ENCODE data around the gene MTCL1. TPM values are rescaled to one million over a fixed set of nuclear protein-coding genes. Genes with fewer than 3 reads are reported as not detected.

The MTCL1 gene
- total RNA-seq, 1 experiment from 2014 or later, result 11.6 TPM

- no peak overlapping the region for H3K27ac Mint-ChIP-seq (ENCODE audit: low read depth, unreplicated experiment)
- CTCF ChIA-PET, result interaction anchor here (1.1 kb wide), 1 partner anchor 147 kb away, joined by 3 read pairs; no protein-coding TSS in a partner anchor
- no peaks in the 10 kb centered on the region for H3K9me3 Mint-ChIP-seq (ENCODE audit: unreplicated experiment)
- no peak for DNase-seq (ENCODE audit: unreplicated experiment)
- BruUV-seq (replicated peaks), result no TSS peak
- POLR2A ChIA-PET, result interaction anchor here (0.8 to 1.4 kb wide), 3 partner anchors 8 to 12 kb away, joined by 3 read pairs; no protein-coding TSS in a partner anchor
- no peaks in the 10 kb centered on the region for H3K4me1 Mint-ChIP-seq (ENCODE audit: insufficient read depth, unreplicated experiment)
- TF ChIP-seq, protein P1, sequence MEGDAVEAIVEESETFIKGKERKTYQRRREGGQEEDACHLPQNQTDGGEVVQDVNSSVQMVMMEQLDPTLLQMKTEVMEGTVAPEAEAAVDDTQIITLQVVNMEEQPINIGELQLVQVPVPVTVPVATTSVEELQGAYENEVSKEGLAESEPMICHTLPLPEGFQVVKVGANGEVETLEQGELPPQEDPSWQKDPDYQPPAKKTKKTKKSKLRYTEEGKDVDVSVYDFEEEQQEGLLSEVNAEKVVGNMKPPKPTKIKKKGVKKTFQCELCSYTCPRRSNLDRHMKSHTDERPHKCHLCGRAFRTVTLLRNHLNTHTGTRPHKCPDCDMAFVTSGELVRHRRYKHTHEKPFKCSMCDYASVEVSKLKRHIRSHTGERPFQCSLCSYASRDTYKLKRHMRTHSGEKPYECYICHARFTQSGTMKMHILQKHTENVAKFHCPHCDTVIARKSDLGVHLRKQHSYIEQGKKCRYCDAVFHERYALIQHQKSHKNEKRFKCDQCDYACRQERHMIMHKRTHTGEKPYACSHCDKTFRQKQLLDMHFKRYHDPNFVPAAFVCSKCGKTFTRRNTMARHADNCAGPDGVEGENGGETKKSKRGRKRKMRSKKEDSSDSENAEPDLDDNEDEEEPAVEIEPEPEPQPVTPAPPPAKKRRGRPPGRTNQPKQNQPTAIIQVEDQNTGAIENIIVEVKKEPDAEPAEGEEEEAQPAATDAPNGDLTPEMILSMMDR (IDR thresholded peaks at IDR 0.05; ENCODE audit: unreplicated experiment), result no peak
- no peak overlapping the region for H3K4me3 Mint-ChIP-seq (ENCODE audit: unreplicated experiment)
- H3K36me3 Mint-ChIP-seq (ENCODE audit: insufficient read depth, unreplicated experiment), result no peaks in the 10 kb centered on the region
- intact Hi-C loops (cut with micrococcal nuclease), result no loop called here
- no peaks in the 10 kb centered on the region for H3K27me3 Mint-ChIP-seq (ENCODE audit: insufficient read depth, unreplicated experiment)
These were observed 137.6 kb downstream of the MTCL1 start for GRCh38 chr18:8843005-8843404.

DNA sequence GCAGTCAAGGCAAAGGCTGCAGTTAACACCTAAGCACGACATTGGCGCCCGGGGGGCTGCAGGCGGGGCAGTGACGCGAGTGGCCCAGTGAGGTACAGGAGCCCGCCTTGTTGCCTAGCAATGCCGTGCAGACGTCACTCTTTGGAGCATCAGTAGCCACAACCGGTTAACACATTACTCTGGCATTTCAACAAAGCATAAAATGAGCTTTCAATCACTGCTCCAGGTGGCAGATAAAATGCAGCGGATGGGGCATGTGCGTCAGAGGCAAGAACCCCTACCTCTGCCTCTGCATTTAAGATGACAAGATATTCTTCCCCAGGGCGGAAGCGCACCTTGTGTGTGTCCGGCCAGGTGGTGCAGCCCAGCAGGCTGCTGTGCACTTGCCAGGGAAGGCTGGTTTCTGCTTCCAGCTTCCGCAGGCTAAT, 139.4 kb downstream of the MTCL1 start:
- Mint-ChIP-seq H3K9me3 (ENCODE audit: unreplicated experiment) (no peaks in the 10 kb centered on the region), H3K4me1 (ENCODE audit: insufficient read depth, unreplicated experiment) (no peaks in the 10 kb centered on the region), H3K27ac (ENCODE audit: low read depth, unreplicated experiment) (no peak overlapping the region), H3K27me3 (ENCODE audit: insufficient read depth, unreplicated experiment) (no peaks in the 10 kb centered on the region), H3K4me3 (ENCODE audit: unreplicated experiment) (no peak overlapping the region), H3K36me3 (ENCODE audit: insufficient read depth, unreplicated experiment) (no peaks in the 10 kb centered on the region)
- TF ChIP-seq, protein P1 (IDR thresholded peaks at IDR 0.05; ENCODE audit: unreplicated experiment), result no peak
- no peak for DNase-seq (ENCODE audit: unreplicated experiment)
- no TSS peak for BruUV-seq (replicated peaks)
- intact Hi-C loops (cut with micrococcal nuclease), result no loop called here
- CTCF ChIA-PET, result no interaction called here
- POLR2A ChIA-PET, result no interaction called here

DNA sequence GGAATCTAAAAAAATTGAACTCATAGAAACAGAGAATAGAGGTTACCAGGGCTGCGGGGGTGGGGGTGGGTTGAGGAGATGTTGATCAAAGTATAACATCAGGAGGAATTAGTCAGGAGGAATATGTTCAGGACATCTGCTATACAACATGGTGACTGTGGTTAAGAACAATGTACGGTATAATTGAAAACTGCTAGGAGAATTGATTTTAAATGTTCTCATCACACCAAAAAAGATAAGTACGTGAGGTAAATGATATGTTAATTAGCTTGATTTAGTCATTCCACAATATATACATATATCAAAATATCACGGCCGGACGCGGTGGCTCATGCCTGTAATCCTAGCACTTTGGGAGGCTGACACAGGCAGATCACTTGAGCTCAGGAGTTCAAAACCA, 140.2 kb downstream of the MTCL1 start:
- ChIA-PET POLR2A (no interaction called here), CTCF (interaction anchor here (1.0 kb wide), 1 partner anchor 13 kb away, joined by 3 read pairs; no protein-coding TSS in a partner anchor)
- TF ChIP-seq, protein P1 (IDR thresholded peaks at IDR 0.05; ENCODE audit: unreplicated experiment), result no peak
- Mint-ChIP-seq H3K4me1 (ENCODE audit: insufficient read depth, unreplicated experiment) (no peaks in the 10 kb centered on the region), H3K36me3 (ENCODE audit: insufficient read depth, unreplicated experiment) (no peaks in the 10 kb centered on the region), H3K27ac (ENCODE audit: low read depth, unreplicated experiment) (no peak overlapping the region), H3K27me3 (ENCODE audit: insufficient read depth, unreplicated experiment) (no peaks in the 10 kb centered on the region), H3K9me3 (ENCODE audit: unreplicated experiment) (no peaks in the 10 kb centered on the region), H3K4me3 (ENCODE audit: unreplicated experiment) (no peak overlapping the region)
- BruUV-seq (replicated peaks), result no TSS peak
- no peak for DNase-seq (ENCODE audit: unreplicated experiment)
- intact Hi-C loops (cut with micrococcal nuclease), result no loop called here

- POLR2A ChIA-PET, result interaction anchor here (1.3 kb wide), 1 partner anchor 9 kb away, joined by 3 read pairs; no protein-coding TSS in a partner anchor
- CTCF ChIA-PET, result interaction anchor here (0.7 to 1.0 kb wide), 2 partner anchors 10 to 135 kb away, joined by 3 to 4 read pairs; no protein-coding TSS in a partner anchor
These were observed 141.9 kb downstream of the MTCL1 start for GRCh38 chr18:8847066-8847755.

More at GRCh38 chr18:8847066-8847755, 141.9 kb downstream of the MTCL1 start:
- no peak for DNase-seq (ENCODE audit: unreplicated experiment)
- Mint-ChIP-seq H3K4me3 (ENCODE audit: unreplicated experiment) (no peak overlapping the region), H3K9me3 (ENCODE audit: unreplicated experiment) (no peaks in the 10 kb centered on the region), H3K4me1 (ENCODE audit: insufficient read depth, unreplicated experiment) (no peaks in the 10 kb centered on the region), H3K27me3 (ENCODE audit: insufficient read depth, unreplicated experiment) (no peaks in the 10 kb centered on the region), H3K27ac (ENCODE audit: low read depth, unreplicated experiment) (no peak overlapping the region), H3K36me3 (ENCODE audit: insufficient read depth, unreplicated experiment) (no peaks in the 10 kb centered on the region)
- intact Hi-C loops (cut with micrococcal nuclease), result no loop called here
- BruUV-seq (replicated peaks), result no TSS peak
- TF ChIP-seq, protein P1 (IDR thresholded peaks at IDR 0.05; ENCODE audit: unreplicated experiment), result no peak
